HAP-1 (cell line): Measurements from ENCODE around the gene EGLN2.

Experiments used
- DNase-seq, 2 experiments: peaks; one replicate each; pipeline ENCODE4 v3.0.0-alpha.2; 2016 to 2020; ENCODE audit warnings: low spot score in 2 of 2
- H3K27me3 ChIP-seq: fragments of 250-450 bp; sonication (Bioruptor Pico); 2 replicates; pipeline ENCODE4 v1.5.1; 2020; ENCODE audit warnings: low read depth, mild to moderate bottlenecking, moderate library complexity
- H3K36me3 ChIP-seq: fragments of 250-450 bp; sonication (Bioruptor Pico); replicated peaks from 2 replicates; pipeline ENCODE4 v1.5.1; 2020; ENCODE audit warnings: mild to moderate bottlenecking
- H3K4me1 ChIP-seq: fragments of 250-450 bp; sonication (Bioruptor Pico); 2 replicates; pipeline ENCODE4 v1.5.1; 2020; ENCODE audit warnings: mild to moderate bottlenecking
- H3K4me3 ChIP-seq: fragments of 250-450 bp; sonication (Bioruptor Pico); 2 replicates; pipeline ENCODE4 v1.5.1; 2020; ENCODE audit warnings: mild to moderate bottlenecking, moderate library complexity
- H3K9me3 ChIP-seq: fragments of 250-450 bp; sonication (Bioruptor Pico); 2 replicates; pipeline ENCODE4 v1.5.1; 2020; ENCODE audit warnings: mild to moderate bottlenecking, moderate library complexity
- in situ Hi-C: fragments of 300-500 bp; cut with MboI; formaldehyde crosslinking; loops from 3 replicates; pipeline ENCODE4 v1.14.3; 2020; ENCODE audit warnings: low sequenced_read_pairs, inconsistent platforms, mixed read lengths

EGLN2 gene

GRCh38 chr19:40802300-40803169 lies 3.5 kb downstream of the EGLN2 start:
- H3K4me1 ChIP-seq = peaks cover 24% of the 10 kb centered on the region
- H3K9me3 ChIP-seq = no peaks in the 10 kb centered on the region
- H3K27me3 ChIP-seq = no peaks in the 10 kb centered on the region
- DNase-seq = no peak
- peaks cover 56% of the 10 kb centered on the region for H3K36me3 ChIP-seq
- in situ Hi-C loops = no loop called here
- H3K4me3 ChIP-seq = no peak overlapping the region

- H3K9me3 ChIP-seq = no peaks in the 10 kb centered on the region
- H3K4me1 ChIP-seq = peaks cover 18% of the 10 kb centered on the region
- H3K27me3 ChIP-seq = no peaks in the 10 kb centered on the region
- no peak for DNase-seq
- peaks cover 64% of the 10 kb centered on the region for H3K36me3 ChIP-seq
- H3K4me3 ChIP-seq = no peak overlapping the region
- in situ Hi-C loops = no loop called here
These were observed 4.3 kb downstream of the EGLN2 start for GRCh38 chr19:40803170-40803856.

- H3K4me3 ChIP-seq = no peak overlapping the region
- DNase-seq = no peak
These were observed 5.1 kb downstream of the EGLN2 start for GRCh38 chr19:40803857-40804782.

DNA sequence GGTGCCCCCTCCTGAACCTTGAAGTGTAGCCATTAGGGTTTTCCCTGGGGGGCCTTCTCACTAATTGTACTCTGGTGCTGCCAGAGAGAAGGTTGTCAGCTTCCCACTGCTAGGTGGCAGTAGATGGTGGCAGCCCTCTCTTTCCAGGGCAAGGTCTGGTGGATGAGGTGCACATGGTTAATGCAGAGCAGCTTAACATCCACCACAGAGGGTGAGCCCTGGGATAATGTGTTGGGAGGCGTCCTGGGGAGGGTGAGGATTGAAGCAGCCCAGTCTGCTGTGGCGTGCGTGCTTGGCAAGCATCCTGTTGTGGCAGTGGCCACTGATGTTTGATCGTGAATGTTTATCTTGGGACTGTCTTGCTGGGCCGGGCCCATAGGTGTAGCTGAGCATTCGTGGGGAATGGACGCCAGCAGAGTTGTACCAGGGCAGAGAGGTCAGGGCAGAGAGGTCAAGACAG lies 5.8 kb downstream of the EGLN2 start:
- Histone ChIP-seq H3K27me3 (no peaks in the 10 kb centered on the region), H3K4me1 (peaks cover 17% of the 10 kb centered on the region), H3K9me3 (no peaks in the 10 kb centered on the region), H3K36me3 (peaks cover 73% of the 10 kb centered on the region), H3K4me3 (no peak overlapping the region)
- no peak for DNase-seq
- in situ Hi-C loops = no loop called here

More at GRCh38 chr19:40803857-40804782, 5.1 kb downstream of the EGLN2 start:
- H3K27me3 ChIP-seq = no peaks in the 10 kb centered on the region
- peaks cover 17% of the 10 kb centered on the region for H3K4me1 ChIP-seq
- H3K36me3 ChIP-seq = peaks cover 72% of the 10 kb centered on the region
- in situ Hi-C loops = no loop called here
- H3K9me3 ChIP-seq = no peaks in the 10 kb centered on the region

- Histone ChIP-seq H3K36me3 (peaks cover 70% of the 10 kb centered on the region), H3K4me3 (no peak overlapping the region), H3K27me3 (no peaks in the 10 kb centered on the region), H3K9me3 (no peaks in the 10 kb centered on the region), H3K4me1 (peaks cover 17% of the 10 kb centered on the region)
- in situ Hi-C loops = no loop called here
- DNase-seq = no peak
These were observed 6.4 kb downstream of the EGLN2 start for GRCh38 chr19:40805258-40805868.

DNA sequence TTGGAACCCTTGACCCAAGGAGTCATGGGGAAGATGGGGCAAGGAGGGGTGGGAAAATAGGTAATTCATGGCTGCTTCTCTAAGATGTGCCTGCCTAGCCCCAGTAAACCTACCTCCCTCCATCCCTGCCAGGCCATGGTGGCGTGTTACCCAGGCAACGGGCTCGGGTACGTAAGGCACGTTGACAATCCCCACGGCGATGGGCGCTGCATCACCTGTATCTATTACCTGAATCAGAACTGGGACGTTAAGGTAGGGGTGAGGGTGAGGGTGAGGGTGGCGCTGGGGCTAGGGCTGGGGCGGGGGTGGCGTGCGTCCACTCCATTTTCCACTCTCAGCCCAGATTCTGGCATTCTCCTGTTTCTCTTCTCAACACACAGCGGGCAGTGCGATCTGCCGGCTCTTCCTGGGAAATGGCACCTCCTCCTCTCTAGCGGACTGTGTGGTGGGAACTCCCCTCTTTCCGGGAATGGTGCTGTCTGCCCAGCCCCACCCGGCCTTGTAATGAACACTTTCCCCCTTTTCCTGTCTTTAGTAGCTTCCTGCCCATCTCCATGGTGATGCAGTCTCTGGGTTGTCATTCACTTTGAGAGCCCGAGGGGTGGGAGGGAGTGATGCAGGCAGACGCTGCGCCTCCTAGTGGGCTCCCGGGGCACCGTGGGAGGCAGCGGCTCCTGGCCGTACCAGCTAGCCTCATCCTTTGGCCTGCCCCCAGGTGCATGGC lies 7.6 kb downstream of the EGLN2 start:
- Histone ChIP-seq H3K4me3 (no peak overlapping the region), H3K27me3 (no peaks in the 10 kb centered on the region), H3K9me3 (no peaks in the 10 kb centered on the region), H3K36me3 (peaks cover 60% of the 10 kb centered on the region), H3K4me1 (peaks cover 14% of the 10 kb centered on the region)
- in situ Hi-C loops = no loop called here
- peak; percentile 95 to 96 for DNase-seq

DNA sequence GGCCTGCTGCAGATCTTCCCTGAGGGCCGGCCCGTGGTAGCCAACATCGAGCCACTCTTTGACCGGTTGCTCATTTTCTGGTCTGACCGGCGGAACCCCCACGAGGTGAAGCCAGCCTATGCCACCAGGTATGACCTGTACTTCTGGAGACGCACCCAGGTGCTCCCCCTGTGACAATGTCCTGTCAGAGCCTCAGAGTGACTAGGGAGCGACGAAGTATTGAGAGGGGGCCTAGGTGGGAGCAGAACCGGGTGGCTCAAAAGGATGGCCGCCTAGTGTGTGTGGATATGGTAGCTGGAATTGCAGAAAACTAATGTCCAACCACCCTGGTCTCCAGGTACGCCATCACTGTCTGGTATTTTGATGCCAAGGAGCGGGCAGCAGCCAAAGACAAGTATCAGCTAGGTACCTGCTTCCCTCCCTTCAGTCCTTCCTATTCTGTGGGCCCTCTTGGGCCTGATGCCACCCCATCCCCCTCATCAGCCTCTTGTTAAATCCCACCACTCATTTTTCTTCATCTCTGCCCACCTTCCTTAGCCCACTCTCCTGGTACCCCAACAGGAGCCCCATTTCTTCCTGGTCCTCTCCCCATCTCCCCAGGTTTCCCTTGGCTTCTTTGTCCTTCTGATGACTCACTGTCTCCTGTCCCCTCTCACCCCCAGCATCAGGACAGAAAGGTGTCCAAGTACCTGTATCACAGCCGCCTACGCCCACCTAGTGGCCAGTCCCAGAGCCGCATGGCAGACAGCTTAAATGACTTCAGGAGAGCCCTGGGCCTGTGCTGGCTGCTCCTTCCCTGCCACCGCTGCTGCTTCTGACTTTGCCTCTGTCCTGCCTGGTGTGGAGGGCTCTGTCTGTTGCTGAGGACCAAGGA lies 8.4 kb downstream of the EGLN2 start:
- Histone ChIP-seq H3K4me3 (no peak overlapping the region), H3K27me3 (no peaks in the 10 kb centered on the region), H3K4me1 (peaks cover 11% of the 10 kb centered on the region), H3K9me3 (no peaks in the 10 kb centered on the region), H3K36me3 (peaks cover 52% of the 10 kb centered on the region)
- in situ Hi-C loops = no loop called here
- DNase-seq = no peak

GRCh38 chr19:40808021-40808325 lies 9.0 kb downstream of the EGLN2 start:
- no peaks in the 10 kb centered on the region for H3K27me3 ChIP-seq
- peaks cover 11% of the 10 kb centered on the region for H3K4me1 ChIP-seq
- in situ Hi-C loops = no loop called here
- no peaks in the 10 kb centered on the region for H3K9me3 ChIP-seq
- peaks cover 46% of the 10 kb centered on the region for H3K36me3 ChIP-seq
- H3K4me3 ChIP-seq = no peak overlapping the region
- DNase-seq = no peak

DNA sequence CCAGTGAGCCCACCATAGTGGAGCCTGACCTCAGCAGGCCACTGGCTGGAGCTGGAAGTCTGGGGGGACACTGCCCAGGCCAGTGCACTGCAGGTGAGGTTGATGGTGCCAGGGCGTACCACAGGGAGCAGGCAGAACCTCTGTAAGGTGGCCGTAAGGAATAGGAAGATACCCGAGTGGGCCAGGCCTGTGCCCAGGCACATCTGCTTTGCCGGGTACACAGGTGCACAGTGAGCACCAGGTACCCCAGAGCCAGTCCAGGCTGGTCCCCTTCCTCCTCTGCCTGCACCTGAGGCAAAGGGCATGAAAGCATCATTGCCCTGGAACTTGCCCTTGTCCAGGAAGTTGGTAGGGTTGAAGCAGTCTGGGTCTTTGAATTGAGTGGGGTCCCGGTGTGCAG lies 9.5 kb downstream of the EGLN2 start:
- in situ Hi-C loops = no loop called here
- DNase-seq = no peak
- no peaks in the 10 kb centered on the region for H3K27me3 ChIP-seq
- no peak overlapping the region for H3K4me3 ChIP-seq
- H3K36me3 ChIP-seq = peaks cover 41% of the 10 kb centered on the region
- peaks cover 11% of the 10 kb centered on the region for H3K4me1 ChIP-seq
- H3K9me3 ChIP-seq = no peaks in the 10 kb centered on the region

- peaks cover 31% of the 10 kb centered on the region for H3K36me3 ChIP-seq
- in situ Hi-C loops = no loop called here
These were observed 10.5 kb downstream of the EGLN2 start for GRCh38 chr19:40809358-40810086.

DNA sequence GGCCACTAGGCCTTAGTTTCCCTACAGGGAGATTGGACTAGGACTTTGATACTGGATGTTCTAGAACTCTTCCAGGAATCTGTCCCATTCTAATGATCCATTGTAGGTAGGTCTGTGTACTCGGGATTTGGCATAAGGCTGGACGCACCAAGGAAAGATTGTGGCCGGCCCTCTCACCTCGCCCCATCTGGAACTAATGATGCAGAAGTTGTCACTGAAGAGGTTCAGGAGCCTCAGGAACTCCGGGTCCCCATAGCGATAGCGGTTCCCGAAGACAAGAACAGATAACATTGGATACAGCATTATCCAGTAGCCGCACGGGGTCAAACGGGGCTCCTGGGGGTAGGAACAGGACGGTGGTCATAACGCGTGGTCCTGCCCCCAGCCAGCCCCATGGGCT lies 11.2 kb downstream of the EGLN2 start:
- DNase-seq = no peak
- Histone ChIP-seq H3K4me3 (no peak overlapping the region), H3K27me3 (no peaks in the 10 kb centered on the region), H3K9me3 (no peaks in the 10 kb centered on the region), H3K36me3 (peaks cover 28% of the 10 kb centered on the region), H3K4me1 (peaks cover 11% of the 10 kb centered on the region)
- in situ Hi-C loops = no loop called here

More at GRCh38 chr19:40809358-40810086, 10.5 kb downstream of the EGLN2 start:
- H3K9me3 ChIP-seq = no peaks in the 10 kb centered on the region
- peaks cover 11% of the 10 kb centered on the region for H3K4me1 ChIP-seq
- no peak for DNase-seq
- no peak overlapping the region for H3K4me3 ChIP-seq
- no peaks in the 10 kb centered on the region for H3K27me3 ChIP-seq
